Testis (tissue), 2 donors: ENCODE results near the gene ARHGEF10L.

Experiments used
- POLR2A ChIP-seq: fragments of 450-650 bp; IDR thresholded peaks from one replicate; pipeline ENCODE4 v1.6.1; 2017; ENCODE audit warnings: antibody characterized with exemption, mild to moderate bottlenecking, moderate library complexity
- TF ChIP-seq, protein P1 (sequence below), 3 experiments: fragments of 450-650 bp in 2 of 3; fragments of 200-600 bp in 1 of 3; sonication (generic) in 1 of 3; IDR thresholded peaks; one replicate each; pipeline ENCODE4 v1.5.1; 2016 to 2019; ENCODE audit warnings: antibody characterized with exemption in 3 of 3, mild to moderate bottlenecking in 2 of 3, moderate library complexity in 1 of 3

DNA sequence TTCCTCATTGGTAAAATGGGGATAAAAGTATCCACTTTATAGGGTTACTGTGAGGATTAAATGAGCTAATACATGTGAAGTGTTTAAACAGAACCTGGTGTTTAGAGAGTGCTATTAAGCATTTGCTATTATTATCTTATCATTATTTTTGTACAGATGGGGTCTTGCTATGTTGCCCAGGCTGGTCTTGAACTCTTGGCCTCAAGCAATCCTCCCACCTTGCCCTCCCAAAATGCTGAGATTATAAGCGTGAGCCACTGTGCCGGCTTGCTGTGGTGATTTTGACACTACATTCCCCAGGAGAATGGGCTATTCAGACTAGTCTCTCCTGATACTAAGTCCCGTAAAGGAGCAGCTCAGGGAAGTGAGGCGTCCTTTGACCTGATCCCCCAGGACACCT is 6.3 kb upstream of the ARHGEF10L start:
- TF ChIP-seq, protein P1, sequence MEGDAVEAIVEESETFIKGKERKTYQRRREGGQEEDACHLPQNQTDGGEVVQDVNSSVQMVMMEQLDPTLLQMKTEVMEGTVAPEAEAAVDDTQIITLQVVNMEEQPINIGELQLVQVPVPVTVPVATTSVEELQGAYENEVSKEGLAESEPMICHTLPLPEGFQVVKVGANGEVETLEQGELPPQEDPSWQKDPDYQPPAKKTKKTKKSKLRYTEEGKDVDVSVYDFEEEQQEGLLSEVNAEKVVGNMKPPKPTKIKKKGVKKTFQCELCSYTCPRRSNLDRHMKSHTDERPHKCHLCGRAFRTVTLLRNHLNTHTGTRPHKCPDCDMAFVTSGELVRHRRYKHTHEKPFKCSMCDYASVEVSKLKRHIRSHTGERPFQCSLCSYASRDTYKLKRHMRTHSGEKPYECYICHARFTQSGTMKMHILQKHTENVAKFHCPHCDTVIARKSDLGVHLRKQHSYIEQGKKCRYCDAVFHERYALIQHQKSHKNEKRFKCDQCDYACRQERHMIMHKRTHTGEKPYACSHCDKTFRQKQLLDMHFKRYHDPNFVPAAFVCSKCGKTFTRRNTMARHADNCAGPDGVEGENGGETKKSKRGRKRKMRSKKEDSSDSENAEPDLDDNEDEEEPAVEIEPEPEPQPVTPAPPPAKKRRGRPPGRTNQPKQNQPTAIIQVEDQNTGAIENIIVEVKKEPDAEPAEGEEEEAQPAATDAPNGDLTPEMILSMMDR (IDR thresholded peaks at IDR 0.05): no peak
- TF ChIP-seq POLR2A: no peak
